ENCODE data around the gene GATA5.

- TF ChIP-seq POLR2A (IDR thresholded peaks at IDR 0.05; ENCODE audit: borderline replicate concordance, extremely low read depth, insufficient read depth, insufficient read length) (no peak), ZFX (IDR thresholded peaks at IDR 0.05) (no peak), POLR2AphosphoS5 (IDR thresholded peaks at IDR 0.05; ENCODE audit: low read depth, low read length) (no peak), EZH2 (IDR thresholded peaks at IDR 0.05) (no peak)
- TF ChIP-seq, protein P1, sequence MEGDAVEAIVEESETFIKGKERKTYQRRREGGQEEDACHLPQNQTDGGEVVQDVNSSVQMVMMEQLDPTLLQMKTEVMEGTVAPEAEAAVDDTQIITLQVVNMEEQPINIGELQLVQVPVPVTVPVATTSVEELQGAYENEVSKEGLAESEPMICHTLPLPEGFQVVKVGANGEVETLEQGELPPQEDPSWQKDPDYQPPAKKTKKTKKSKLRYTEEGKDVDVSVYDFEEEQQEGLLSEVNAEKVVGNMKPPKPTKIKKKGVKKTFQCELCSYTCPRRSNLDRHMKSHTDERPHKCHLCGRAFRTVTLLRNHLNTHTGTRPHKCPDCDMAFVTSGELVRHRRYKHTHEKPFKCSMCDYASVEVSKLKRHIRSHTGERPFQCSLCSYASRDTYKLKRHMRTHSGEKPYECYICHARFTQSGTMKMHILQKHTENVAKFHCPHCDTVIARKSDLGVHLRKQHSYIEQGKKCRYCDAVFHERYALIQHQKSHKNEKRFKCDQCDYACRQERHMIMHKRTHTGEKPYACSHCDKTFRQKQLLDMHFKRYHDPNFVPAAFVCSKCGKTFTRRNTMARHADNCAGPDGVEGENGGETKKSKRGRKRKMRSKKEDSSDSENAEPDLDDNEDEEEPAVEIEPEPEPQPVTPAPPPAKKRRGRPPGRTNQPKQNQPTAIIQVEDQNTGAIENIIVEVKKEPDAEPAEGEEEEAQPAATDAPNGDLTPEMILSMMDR (IDR thresholded peaks at IDR 0.05 in 2 of 3, conservative IDR thresholded peaks at IDR 0.05 in 1 of 3; ENCODE audit: borderline replicate concordance in 1 of 3, insufficient read depth in 1 of 3, low read depth in 2 of 3, low read length in 2 of 3) = no peak
- TF ChIP-seq, protein P2, sequence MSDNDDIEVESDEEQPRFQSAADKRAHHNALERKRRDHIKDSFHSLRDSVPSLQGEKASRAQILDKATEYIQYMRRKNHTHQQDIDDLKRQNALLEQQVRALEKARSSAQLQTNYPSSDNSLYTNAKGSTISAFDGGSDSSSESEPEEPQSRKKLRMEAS (IDR thresholded peaks at IDR 0.05) = no peak
Observed at GRCh38 chr20:62507323-62507722, 31.5 kb upstream of the GATA5 start.
